ENCODE data around the gene ACSM5.
"Not testable (repeated sequence)": the region's sequence is repeated elsewhere in the genome, so short reads cannot be mapped to it uniquely, and the experiment has no call there.

The ACSM5 gene

DNA sequence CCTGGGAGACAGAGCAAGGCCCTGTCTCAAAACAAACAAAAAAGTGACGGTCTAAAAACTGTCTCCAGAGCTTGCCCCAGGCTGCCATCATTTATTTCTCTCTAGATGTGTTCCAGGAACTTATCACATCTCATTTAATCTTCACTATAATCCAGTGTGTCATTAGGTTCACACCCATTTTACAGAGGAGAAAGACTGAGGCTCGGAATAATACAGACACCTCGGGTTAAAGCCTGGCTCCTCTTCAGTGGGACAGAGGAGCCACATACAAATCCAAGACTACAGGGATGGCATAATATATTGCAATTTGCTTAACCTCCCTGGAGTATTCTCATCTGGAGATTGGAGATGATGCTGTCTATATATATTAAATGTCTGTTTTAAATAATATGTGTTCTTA, 10.7 kb upstream of the ACSM5 start:
- DNase-seq (ENCODE audit: low read depth in 2 of 3, low spot score in 1 of 3) = no peak

DNA sequence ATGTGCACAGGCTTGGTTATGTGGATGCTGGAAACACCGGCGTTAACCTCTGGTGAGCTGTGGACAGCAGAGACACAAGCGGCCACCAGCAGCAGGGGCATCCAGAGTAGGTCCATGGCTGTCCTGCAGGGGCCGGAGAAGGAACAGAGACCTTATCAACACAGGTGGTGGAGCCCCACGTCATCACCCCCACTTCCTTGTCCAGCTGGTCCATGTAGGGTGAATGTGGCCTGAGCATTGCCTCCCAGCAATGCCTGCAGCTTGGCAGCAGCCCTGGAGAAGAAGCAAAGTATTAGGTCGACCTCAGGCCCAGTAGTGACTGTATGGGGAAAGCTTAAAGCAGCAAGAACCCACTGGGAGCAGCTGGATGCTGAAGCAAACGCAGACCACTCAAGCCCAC, 10.1 kb upstream of the ACSM5 start:
- DNase-seq (ENCODE audit: low read depth in 2 of 3, low spot score in 1 of 3) = no peak

DNA sequence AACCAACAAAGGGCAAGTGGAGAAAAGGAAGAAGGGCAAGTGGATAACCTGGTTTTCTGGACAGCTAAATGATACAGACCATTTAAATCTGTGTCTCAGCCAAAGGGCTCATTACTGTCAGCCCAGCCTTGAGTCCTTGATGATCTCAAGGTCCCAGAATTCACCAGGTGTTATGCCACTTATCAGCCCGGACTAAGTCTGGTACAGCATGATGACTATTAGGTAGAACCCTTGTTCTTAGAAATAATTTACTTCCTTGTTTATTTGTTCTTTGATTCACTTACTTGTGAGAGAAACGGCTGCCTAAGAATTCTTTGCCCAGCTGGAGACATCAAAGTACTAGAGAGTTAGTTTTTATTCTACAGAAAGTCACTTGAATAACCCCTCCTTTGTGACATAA, 8.3 kb upstream of the ACSM5 start:
- DNase-seq (ENCODE audit: low read depth in 2 of 3, low spot score in 1 of 3) = no peak

DNA sequence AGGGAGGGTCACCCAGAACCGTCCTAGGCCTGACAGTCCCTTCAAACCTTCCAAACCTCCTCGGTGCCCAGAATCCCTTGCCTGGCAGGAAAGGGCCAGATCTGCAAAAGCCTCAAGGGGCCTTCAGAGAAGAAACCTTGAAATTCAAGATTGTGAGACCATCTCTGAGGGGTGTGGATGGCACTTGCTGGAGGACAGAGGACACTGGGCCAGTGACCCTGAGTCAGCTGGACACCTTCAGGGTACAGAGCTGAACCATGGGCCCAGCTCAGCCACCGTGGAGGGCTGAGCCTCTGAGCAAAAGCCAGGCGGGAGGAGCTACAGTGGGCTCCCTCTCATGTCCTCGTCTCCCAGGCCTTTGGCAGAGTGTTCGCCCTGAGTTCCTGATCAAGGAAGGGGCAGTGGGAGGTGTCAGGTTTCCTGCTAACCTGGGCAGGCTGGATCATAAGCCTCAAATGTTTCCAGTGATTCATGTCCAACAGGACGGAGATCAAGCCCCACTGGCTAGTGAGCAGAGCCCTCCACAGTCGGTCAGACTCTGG, 7.8 kb upstream of the ACSM5 start:
- DNase-seq (ENCODE audit: low read depth in 2 of 3, low spot score in 1 of 3) = no peak

DNA sequence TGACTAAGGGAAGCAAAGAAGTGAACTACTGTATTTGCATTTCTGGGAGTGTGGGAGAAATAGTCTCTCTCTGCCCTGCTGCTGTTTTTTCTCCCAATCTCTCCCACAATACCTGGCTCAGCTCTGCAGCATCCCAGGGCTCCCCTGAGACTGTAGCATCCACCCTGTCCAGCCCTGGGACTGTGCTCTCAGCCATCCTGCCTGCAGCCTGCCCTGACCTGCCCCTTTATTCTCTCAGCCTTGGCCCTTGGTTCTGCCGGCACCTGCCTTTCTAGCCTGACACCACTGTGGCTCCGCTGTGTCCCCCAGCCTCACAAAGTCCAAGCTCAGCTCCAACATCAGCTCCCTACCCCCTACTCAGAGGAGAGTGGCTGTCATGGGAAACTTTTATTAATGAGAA, 6.7 kb upstream of the ACSM5 start:
- no peak for DNase-seq (ENCODE audit: low read depth in 2 of 3, low spot score in 1 of 3)

DNA sequence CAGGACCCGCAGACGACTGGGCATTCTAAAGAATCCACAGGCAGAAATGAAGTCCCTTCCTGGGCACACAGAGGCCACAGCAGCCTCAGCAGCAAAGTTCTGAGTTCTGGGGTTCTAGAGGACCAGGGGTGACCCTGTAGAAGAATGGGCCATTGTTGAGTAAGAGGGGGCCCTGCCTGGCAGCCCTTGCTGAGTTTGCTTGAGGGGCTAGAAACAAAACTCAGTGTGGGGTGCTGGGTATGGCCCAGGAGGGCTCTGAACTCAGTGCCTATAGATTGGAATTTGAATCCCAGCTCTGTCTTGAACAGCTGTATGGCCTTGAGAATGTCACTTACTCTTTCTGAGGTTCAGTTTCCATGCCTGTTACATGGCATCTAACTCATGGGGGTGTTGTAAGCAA, 4.7 kb upstream of the ACSM5 start, which contains the start of gene PDILT:
Gene PDILT, minus strand, starts transcription at position 101 of the 400 bp plus-strand sequence. CDS start 5,437 bp downstream, outside the sequence.
- no peak for DNase-seq (ENCODE audit: low read depth in 2 of 3, low spot score in 1 of 3)

DNA sequence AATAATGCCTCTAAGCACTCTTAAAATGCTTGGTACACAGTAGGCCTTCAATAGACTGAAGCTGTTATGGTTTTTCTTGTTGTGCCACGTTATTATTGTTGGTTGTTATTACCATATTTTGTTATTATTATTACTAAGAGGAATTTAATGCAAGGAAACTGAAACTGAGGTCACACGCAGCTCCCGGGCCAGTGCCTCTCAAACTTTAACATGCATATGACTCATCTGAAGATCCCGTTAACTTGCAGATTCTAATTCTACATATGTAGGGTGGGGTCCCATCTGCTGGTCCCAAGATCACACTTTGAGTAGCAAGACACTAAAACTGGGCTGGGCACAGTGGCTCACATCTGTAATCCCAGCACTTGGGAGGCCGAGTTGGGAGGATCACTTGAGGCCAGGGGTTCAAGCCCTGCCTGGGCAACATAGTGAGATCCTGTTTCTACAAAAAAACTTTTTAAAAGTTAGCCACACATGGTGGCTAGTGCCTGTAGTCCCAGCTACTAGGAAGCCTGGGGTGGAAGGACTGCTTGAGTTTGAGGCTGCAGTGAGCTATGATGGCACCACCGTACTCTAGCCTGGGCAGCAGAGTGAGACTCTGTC, 888 bp downstream of the ACSM5 start:
- DNase-seq (ENCODE audit: low read depth in 2 of 3, low spot score in 1 of 3) = no peak

DNA sequence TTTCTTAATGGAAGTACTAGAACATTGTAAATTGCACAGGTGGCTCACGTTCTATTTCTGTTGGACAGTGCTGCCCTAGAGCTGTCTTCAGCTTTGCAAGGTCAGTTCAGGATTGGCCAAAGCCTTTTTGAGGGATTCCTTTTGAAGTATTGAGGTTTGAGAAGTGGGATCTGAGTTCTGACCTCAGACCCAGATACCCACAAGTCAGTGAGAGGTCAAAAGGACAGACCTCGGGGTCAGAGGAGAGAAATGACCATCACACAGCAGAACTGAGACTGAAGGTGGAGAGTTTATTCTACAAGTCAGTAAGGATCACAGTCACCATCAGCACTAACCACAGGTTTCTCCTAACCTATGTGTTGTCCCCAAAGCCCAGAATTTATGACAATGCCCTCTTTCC, 1.7 kb downstream of the ACSM5 start:
- no peak for DNase-seq (ENCODE audit: low read depth in 2 of 3, low spot score in 1 of 3)

DNA sequence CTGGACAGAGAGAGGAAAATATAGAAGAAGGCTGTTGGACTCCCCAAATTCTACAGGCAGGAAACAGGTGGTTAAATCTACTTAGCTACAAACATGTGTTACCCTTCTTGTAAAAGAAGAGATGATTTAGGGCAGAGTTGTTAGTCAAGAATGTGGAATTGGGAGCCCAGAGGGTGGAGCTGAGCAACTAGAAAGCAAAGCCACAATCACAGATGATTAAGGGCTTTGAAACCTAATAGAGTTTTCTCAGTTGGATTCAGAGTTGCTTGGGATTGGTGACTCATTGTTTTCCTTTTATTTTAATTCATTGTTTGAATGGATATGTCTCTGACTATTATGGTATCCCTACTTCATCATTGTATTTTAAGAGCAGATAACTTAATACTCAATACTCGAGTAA, 6.2 kb downstream of the ACSM5 start:
- DNase-seq (ENCODE audit: low read depth in 2 of 3, low spot score in 1 of 3) = no peak

DNA sequence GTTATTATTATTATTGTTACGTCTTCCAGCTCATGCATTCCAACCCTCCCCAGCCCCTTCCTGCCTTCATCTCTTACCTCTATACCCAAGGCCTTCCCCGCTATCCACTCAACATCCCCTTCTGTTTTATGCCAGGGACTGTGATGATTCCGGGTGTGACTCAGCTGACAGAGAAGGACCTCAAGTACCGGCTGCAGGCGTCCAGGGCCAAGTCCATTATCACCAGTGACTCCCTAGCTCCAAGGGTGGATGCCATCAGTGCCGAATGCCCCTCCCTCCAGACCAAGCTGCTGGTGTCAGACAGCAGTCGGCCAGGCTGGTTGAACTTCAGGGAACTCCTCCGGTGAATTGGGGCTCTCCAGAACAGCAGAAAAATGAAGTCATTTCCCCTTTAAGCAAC, 9.8 kb downstream of the ACSM5 start:
- DNase-seq (ENCODE audit: low read depth in 2 of 3, low spot score in 1 of 3) = not testable (repeated sequence)

DNA sequence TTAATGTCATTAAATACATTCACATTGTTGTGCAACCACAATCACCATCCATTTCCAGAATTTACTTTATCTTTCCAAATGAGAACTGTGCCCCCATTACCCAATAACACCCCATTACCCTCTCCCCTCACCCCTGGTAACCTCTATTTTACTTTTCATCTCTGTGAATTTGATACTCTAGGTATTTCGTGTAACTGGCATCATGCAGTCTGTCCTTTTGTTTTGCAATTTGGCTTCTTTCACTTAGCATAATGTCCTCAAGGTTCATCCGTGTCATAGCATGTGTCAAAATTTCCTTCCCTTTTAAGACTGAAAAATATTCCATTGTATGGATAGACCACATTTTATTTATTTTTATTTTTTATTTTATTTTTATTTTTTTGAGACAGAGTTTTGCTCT, 12.4 kb downstream of the ACSM5 start:
- DNase-seq (ENCODE audit: low read depth in 2 of 3, low spot score in 1 of 3) = not testable (repeated sequence)

DNA sequence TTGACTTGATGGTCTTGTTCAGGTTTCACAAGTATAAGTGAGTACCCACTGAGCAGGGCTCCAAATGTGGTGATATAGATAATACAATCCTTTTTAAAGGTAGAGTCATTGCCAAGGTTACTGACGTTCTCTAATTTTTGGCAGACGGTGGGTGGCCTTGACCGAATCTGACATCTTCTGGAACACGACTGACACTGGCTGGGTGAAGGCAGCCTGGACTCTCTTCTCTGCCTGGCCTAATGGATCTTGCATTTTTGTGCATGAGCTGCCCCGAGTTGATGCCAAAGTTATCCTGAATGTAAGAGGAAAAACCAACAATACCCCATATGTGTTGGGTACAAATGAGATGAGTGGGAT, 14.4 kb downstream of the ACSM5 start:
- DNase-seq (ENCODE audit: low read depth in 2 of 3, low spot score in 1 of 3) = not testable (repeated sequence)

DNA sequence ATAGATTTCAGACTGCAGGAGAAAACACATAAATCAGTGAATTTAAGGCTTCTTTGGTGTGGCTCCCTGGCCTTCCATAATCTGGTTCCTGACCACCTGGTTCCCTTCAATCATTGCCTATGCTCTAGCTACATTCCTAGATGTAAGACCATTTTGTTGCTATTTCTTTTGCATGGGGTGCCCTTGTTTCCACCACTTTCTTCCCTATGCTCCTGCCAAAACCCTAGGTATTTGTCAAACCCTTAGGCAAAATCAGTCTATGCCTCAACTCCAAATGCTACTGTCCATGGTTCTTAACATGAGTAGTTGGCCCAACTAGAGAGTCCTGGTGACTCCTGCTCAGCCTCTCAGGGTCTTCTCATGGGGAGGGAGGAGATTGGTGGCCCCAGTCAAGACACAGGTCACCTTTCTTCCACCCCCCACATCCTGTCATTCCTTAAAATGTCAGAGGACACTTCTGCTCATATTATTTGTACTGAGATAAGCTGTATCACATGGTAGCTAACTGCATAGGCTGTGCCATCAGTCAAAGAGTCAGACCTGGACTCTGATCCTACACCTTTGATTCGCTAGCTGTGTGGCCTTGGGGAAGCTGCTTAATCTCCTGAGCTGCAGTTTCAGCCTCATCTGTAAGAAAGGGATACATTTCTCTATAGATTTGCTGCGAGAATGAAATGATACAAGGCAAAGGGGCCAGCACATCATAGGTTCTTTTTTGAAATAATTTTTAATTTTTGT, 15.0 kb downstream of the ACSM5 start:
- no peak for DNase-seq (ENCODE audit: low read depth in 2 of 3, low spot score in 1 of 3)

DNA sequence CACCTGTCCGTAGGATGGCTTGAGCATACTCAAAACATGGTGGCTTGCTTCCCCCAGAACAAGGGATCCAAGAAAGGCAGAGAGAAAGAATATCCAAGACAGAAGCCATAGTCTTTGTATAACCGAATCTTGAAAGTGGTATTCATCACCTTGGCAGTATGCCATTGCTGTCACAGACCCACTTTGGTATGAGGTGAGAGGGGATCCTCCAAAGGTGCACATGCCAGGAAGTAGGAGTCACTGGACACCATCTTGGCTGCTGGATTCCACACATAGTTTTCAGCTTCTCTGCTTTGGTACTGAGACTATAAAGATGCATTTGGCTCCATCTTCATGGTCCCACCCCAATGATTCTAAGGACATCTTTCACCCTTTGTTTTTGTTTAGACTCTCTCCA, 18.1 kb downstream of the ACSM5 start:
- DNase-seq (ENCODE audit: low read depth in 2 of 3, low spot score in 1 of 3) = not testable (repeated sequence)

DNA sequence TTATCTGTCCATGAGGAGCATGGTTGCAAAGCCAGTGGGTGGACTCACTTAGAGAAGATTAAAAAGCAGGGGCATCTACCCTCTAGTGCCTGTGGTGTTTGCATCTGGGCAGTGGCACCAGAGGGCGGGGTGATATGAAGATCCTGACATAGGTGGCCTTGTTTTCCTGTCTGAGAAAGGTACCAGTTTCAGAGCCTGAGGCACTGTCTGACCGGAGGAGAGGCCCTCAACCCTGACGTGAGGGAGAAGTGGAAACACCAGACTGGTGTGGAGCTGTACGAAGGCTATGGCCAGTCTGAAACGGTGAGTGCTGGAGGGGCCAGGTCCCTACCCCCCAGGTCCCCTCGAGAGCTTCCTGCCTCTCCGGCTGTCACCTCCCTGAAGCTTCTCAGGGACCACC, 20.2 kb downstream of the ACSM5 start:
- DNase-seq (ENCODE audit: low read depth in 2 of 3, low spot score in 1 of 3) = not testable (repeated sequence)

DNA sequence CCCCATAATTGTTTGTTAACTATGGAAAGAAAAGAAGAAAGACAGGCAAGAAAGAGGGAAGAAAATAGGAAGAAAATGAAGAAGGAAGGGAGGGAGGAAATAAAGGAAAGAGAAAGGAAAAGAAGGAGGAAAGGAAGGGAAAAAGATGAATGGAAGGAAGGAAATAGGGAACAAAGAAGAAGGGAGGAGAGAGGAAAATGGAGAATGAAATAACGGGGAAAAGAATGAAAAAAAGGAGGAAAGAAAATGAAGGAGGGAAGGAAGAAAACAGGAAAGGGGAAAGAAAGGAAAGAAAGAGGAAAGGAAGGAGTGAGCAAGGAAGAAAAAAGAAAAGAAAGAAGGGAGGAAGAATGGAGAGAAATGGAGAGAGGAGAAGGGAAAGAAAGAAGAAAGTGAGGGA, 21.1 kb downstream of the ACSM5 start:
- DNase-seq (ENCODE audit: low read depth in 2 of 3, low spot score in 1 of 3) = not testable (repeated sequence)

DNA sequence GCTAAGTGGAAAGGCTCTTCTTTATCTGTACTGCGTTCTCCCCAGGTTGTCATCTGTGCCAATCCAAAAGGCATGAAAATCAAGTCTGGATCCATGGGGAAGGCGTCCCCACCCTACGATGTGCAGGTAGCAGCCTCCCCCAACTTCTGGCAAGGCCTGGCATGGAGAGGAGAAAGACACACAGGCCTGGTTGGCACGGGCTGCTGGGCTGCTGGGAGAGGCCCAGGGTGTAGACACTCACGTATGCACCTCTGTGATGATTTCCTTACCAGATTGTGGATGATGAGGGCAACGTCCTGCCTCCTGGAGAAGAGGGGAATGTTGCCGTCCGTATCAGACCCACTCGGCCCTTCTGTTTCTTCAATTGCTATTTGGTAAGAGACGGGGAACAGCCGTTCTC, 21.6 kb downstream of the ACSM5 start:
- DNase-seq (ENCODE audit: low read depth in 2 of 3, low spot score in 1 of 3) = no peak

DNA sequence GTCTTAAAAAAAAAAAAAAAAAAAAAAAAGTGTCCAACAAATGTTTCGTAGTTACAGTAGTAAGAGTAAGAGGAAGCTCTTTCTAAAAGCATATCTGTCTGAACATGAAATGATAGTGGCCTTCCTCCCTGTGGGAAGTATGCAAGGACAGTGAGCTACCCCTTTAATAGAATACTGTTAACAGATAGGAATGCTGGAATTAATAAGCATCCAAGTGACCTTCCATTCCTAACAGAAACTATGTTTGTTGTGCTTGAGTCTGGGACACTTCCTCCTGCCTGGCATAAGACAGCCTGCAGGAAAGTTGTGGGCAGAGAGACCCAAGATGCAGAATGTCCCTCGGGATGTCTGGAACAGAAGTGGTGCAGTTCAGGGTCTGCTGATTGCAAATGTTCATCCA, 29.6 kb downstream of the ACSM5 start:
- DNase-seq (ENCODE audit: low read depth in 2 of 3, low spot score in 1 of 3) = not testable (repeated sequence)

DNA sequence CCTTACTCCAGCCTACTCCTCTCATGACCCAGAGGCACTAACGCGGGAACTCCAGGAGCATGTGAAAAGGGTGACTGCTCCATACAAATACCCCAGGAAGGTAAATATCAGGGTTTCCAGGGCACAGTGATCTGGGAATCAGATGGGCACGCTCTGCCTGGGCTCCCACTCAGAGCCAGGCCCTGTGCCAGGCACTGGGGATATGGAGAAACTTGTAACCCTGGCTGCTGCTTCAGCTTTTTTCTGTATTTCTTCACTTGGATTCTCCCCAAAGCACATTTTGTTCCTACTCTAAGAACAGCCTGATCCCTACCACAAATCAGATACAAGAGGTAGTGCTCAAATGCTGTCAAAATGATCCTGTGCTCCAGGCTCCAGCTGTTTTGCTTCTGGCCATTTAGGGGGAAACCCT, 30.5 kb downstream of the ACSM5 start:
- DNase-seq (ENCODE audit: low read depth in 2 of 3, low spot score in 1 of 3) = not testable (repeated sequence)

DNA sequence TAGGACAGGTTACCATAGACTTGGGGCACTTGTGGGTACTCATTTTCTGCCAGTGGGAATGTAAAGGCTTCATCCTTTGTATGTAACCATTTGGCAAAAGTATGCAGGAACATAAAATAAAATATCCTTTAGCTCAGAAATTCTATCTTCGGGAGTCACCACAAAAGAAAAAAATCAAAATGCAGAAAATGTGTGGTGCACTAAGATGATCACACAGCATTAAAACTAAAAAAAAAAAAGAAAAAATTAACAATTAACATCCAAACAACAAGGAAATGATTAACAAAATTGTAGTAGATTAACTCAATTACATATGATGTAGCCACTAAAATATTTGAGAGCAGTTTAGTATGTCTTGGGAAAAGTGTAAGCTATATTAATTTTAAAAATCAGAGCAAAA, 31.4 kb downstream of the ACSM5 start:
- DNase-seq (ENCODE audit: low read depth in 2 of 3, low spot score in 1 of 3) = not testable (repeated sequence)

DNA sequence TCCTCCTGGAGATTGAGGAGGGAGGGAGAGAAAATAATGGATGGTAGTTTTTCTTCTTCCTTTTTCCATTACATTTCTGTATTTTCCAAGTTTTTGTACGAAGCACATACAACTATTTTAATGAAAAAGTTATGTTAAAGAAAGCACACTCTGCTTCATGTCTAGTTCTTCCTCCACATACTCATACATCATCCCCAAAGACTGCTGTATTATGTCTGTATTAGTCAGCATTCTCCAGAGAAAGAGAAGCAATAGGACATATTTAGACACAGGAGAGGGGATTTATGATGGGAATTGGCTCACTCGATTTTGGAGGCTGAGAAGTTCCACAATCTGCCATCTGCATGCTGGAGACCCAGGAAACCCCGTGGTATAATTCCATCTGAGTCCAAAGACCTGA, 31.9 kb downstream of the ACSM5 start:
- no peak for DNase-seq (ENCODE audit: low read depth in 2 of 3, low spot score in 1 of 3)

DNA sequence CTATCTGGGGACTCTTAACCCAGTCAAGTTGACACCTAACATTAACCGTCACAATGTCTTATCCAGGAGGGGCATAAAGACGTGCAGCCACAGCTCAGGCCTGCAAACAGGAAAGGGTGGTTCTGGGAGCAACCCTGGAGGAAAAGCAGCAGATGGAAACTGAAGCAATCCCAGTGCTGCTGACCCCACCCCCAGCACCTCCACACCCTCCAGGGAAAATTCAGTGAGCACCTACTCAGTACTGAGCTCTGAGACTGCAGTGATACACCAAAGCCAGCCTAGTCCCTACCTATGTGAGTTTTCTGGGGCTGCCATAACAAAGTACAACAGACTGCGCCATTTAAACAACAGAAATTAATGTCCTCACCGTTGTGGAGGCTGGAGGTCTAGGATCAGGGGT, 32.5 kb downstream of the ACSM5 start:
- not testable (repeated sequence) for DNase-seq (ENCODE audit: low read depth in 2 of 3, low spot score in 1 of 3)
